HCT116 (cell line): Measurements from ENCODE around the gene SPTB. TPM values are rescaled to one million over a fixed set of nuclear protein-coding genes. Genes with fewer than 3 reads are reported as not detected.

Experiments
- ATAC-seq: fragments of 200-7000 bp; cut with Tn5 transposase; 2 replicates; pipeline ENCODE4 v1.9.1; 2020; ENCODE audit warnings: mild to moderate bottlenecking, moderate library complexity
- Bru-seq: library from RNA; stranded (reverse); fragments of 400-500 nt; gene quantifications from one replicate; lab custom pipeline; 2021; lab: Mats Ljungman, UMichigan
- BruChase-seq, 2 experiments: library from RNA; stranded (reverse); fragments of 400-500 nt; gene quantifications; one replicate each; lab custom pipeline; 2021; lab: Mats Ljungman, UMichigan
- BruUV-seq: library from RNA; stranded (reverse); fragments of 400-500 nt; replicated peaks from 2 replicates; lab custom pipeline; 2021; lab: Mats Ljungman, UMichigan
- CTCF ChIA-PET: fragments of 300-600 bp; sonication (Branson Sonifier 250); formaldehyde crosslinking; loops from one replicate; lab custom pipeline; 2021; ENCODE audit warnings: antibody characterized with exemption; lab: Charles Lee
- POLR2A ChIA-PET: fragments of 300-600, 350-600 bp; sonication (Branson Sonifier 250); formaldehyde crosslinking; loops from one replicate; lab custom pipeline; 2021; ENCODE audit warnings: antibody characterized with exemption; lab: Charles Lee
- RAD21 ChIA-PET, 2 experiments: fragments of 300-600 bp; sonication (Branson Sonifier 250); formaldehyde crosslinking; loops; one replicate each; lab custom pipeline; 2023; ENCODE audit warnings: low total read pairs in 2 of 2; ENCODE audit not compliant: uncharacterized antibody in 2 of 2, unreplicated experiment in 2 of 2, low non-redundant PET in 1 of 2; lab: Charles Lee
- DNase-seq: peaks from one replicate; pipeline ENCODE4 v3.0.0-alpha.2; 2010; ENCODE audit warnings: low read depth, low spot score
- H2AFZ ChIP-seq: fragments of 200-600 bp; shearing (Covaris generic), sonication (generic); 2 replicates; pipeline ENCODE4 v1.6.1; 2017; ENCODE audit warnings: low read depth, mixed run types, mixed read lengths, antibody characterized with exemption, low read length; ENCODE audit not compliant: poor library complexity, severe bottlenecking
- H3K27ac ChIP-seq: 2 replicates; pipeline ENCODE4 v1.5.1; 2012; ENCODE audit warnings: low read depth, low read length
- H3K27me3 ChIP-seq: fragments of 200-600 bp; sonication (generic); 2 replicates; pipeline ENCODE4 v1.6.1; 2016; ENCODE audit warnings: mixed run types, low read length, mixed read lengths; ENCODE audit not compliant: insufficient read depth
- H3K36me3 ChIP-seq, 2 experiments: fragments of 200-500 bp in 1 of 2; fragments of 200-600 bp in 1 of 2; sonication (Bioruptor generic) in 1 of 2; sonication (generic) in 1 of 2; 2 replicates each; pipeline versions ENCODE4 v1.5.1 to v1.6.1; 2014 to 2016; ENCODE audit warnings: low read length in 2 of 2, inconsistent platforms in 1 of 2, mixed read lengths in 1 of 2, mixed run types in 1 of 2; ENCODE audit not compliant: insufficient read depth in 2 of 2, control insufficient read depth in 1 of 2
- H3K4me1 ChIP-seq, 2 experiments: fragments of 200-600 bp in 1 of 2; sonication (generic) in 1 of 2; 2 replicates each; pipeline versions ENCODE4 v1.5.1 to v1.6.1; 2012 to 2017; ENCODE audit warnings: low read length in 2 of 2, inconsistent platforms in 1 of 2, mild to moderate bottlenecking in 1 of 2, mixed read lengths in 1 of 2, mixed run types in 1 of 2, moderate library complexity in 1 of 2; ENCODE audit not compliant: insufficient read depth in 2 of 2, control insufficient read depth in 1 of 2
- H3K4me2 ChIP-seq: fragments of 200-600 bp; sonication (generic); 2 replicates; pipeline ENCODE4 v1.6.1; 2017; ENCODE audit warnings: mixed run types, low read length, mixed read lengths
- H3K4me3 ChIP-seq, 2 experiments: fragments of 200-600 bp in 1 of 2; sonication (generic) in 1 of 2; replicated peaks in 1 of 2; 2 replicates each; pipeline ENCODE4 v1.5.1; 2011 to 2016; ENCODE audit warnings: low read length in 2 of 2, control low read depth in 1 of 2, low read depth in 1 of 2, mild to moderate bottlenecking in 1 of 2, mixed read lengths in 1 of 2, mixed run types in 1 of 2
- H3K79me2 ChIP-seq: fragments of 200-600 bp; sonication (generic); 2 replicates; pipeline ENCODE4 v1.6.1; 2017; ENCODE audit warnings: mild to moderate bottlenecking, mixed run types, low read length, moderate library complexity, mixed read lengths; ENCODE audit not compliant: insufficient read depth
- H3K9ac ChIP-seq: fragments of 200-600 bp; sonication (generic); 2 replicates; pipeline ENCODE4 v1.6.1; 2016; ENCODE audit warnings: low read length, mixed read lengths
- H3K9me2 ChIP-seq: fragments of 200-600 bp; sonication (generic), shearing (Covaris generic); 2 replicates; pipeline ENCODE4 v1.6.1; 2017; ENCODE audit warnings: mixed run types, mild to moderate bottlenecking, moderate library complexity; ENCODE audit not compliant: insufficient read depth
- H3K9me3 ChIP-seq, 2 experiments: fragments of 200-500 bp in 1 of 2; fragments of 200-600 bp in 1 of 2; sonication (Bioruptor generic) in 1 of 2; sonication (generic) in 1 of 2; 2 replicates each; pipeline ENCODE4 v1.6.1; 2014 to 2017; ENCODE audit warnings: low read length in 2 of 2, mixed read lengths in 2 of 2, inconsistent platforms in 1 of 2, low read depth in 1 of 2, mild to moderate bottlenecking in 1 of 2, mixed run types in 1 of 2, moderate library complexity in 1 of 2; ENCODE audit not compliant: control insufficient read depth in 1 of 2, insufficient read depth in 1 of 2
- H4K20me1 ChIP-seq: fragments of 200-600 bp; sonication (generic), shearing (Covaris generic); 2 replicates; pipeline ENCODE4 v1.6.1; 2017; ENCODE audit warnings: mixed run types, mild to moderate bottlenecking, moderate library complexity; ENCODE audit not compliant: insufficient read depth
- CBX3 ChIP-seq: IDR thresholded peaks from 2 replicates; pipeline ENCODE4 v1.6.1; 2012; ENCODE audit warnings: low read depth
- EGR1 ChIP-seq: IDR thresholded peaks from 2 replicates; pipeline ENCODE4 v1.6.1; 2012; ENCODE audit warnings: low read depth
- POLR2AphosphoS5 ChIP-seq: IDR thresholded peaks from 2 replicates; pipeline ENCODE4 v1.6.1; 2011; ENCODE audit warnings: mild to moderate bottlenecking, low read depth, low read length, moderate library complexity
- SIN3A ChIP-seq: IDR thresholded peaks from 2 replicates; pipeline ENCODE4 v1.6.1; 2012; ENCODE audit warnings: low read depth
- SP1 ChIP-seq: IDR thresholded peaks from 2 replicates; pipeline ENCODE4 v1.6.1; 2012; ENCODE audit warnings: low read depth
- intact Hi-C: fragments of 100-400 bp; cut with micrococcal nuclease; formaldehyde crosslinking; loops from 2 replicates; pipeline ENCODE4 v1.10.0; 2022
- long read RNA-seq: library from polyadenylated mRNA; unstranded; transcript quantifications from one replicate; pipeline ENCODE4 v2.0.0, GENCODE V29; 2021; ENCODE audit not compliant: unreplicated experiment
- polyA plus RNA-seq: library from polyadenylated mRNA; unstranded; fragments of >200 nt; gene quantifications from 2 replicates; pipeline ENCODE4 v1.2.1, GENCODE V29; 2012; ENCODE audit warnings: missing spikeins
- total RNA-seq: library from RNA; stranded (reverse); gene quantifications from one replicate; pipeline ENCODE4 v1.2.1, GENCODE V29; 2021; ENCODE audit not compliant: unreplicated experiment

SPTB gene
- total RNA-seq (4.2 TPM), Bru-seq, nascent RNA (percentile 37 among the genes with signal in this experiment), BruChase-seq, experiment 1, labeled RNA remaining after a 6-hour chase (percentile 37 among the genes with signal in this experiment), BruChase-seq, experiment 2, labeled RNA remaining after a 2-hour chase (percentile 38 among the genes with signal in this experiment)
- polyA plus RNA-seq, result 4.2 TPM in 2 replicates
- long read RNA-seq, partial matches to known transcripts, result 2 of 4 reads
- long read RNA-seq, other reads (novel, unspliced or antisense), result 2 of 4 reads

DNA sequence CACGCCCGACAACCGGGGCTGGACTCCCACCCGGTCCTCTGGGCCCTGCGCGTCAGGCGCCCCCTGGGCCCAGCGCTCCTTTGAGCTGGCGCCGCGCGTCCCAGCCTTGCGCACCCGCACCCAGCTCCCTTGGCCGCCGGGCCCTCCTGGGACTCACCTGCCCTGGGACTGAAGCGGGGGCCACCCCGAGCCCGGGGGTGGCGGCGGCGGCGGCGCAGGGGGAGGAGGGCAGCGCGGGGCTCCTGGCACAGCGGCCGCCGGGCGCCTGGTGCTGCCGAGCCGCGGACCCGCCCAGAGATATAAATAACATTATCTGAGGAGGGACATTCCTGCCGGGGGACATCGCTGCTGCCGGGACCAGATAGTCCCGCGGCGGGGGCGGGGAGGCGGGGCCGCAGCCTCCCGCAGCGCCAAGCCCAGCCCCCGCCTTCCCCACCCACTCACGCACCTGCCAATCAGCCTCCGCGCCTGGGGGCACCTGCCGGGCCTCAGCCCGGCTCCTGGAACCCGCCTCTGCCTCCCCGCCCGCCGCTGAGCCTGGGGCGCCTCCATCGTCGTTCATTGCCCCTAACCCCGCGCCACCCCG lies at the start of gene SPTB:
Gene SPTB, minus strand, starts transcription at position 273 of the 586 bp plus-strand sequence. CDS start 56,813 bp downstream, outside the sequence.
- Histone ChIP-seq H3K36me3 (no peaks in the 10 kb centered on the region), H3K79me2 (no peaks in the 10 kb centered on the region), H3K9me2 (no peaks in the 10 kb centered on the region), H3K4me2 (peak within 1 kb of the TSS; percentile 88), H3K27me3 (no peaks in the 10 kb centered on the region), H3K4me1 (peaks cover 7 to 16% of the 10 kb centered on the region in 2 experiments; a peak in 3 of 4 replicates), H3K9me3 (no peaks in the 10 kb centered on the region), H2AFZ (peak within 1 kb of the TSS; percentile 77), H4K20me1 (no peaks in the 10 kb centered on the region), H3K9ac (peak within 1 kb of the TSS; percentile 47), H3K4me3 (peak within 1 kb of the TSS; percentile 55 to 59), H3K27ac (0 out of 2 replicates have a peak within 1 kb of the TSS, but pooled peaks have one; percentile 24)
- ChIA-PET POLR2A (interaction anchor here (1.4 kb wide), 1 partner anchor 11 kb away, joined by 5 read pairs; no protein-coding TSS in a partner anchor), CTCF (interaction anchor here (0.7 to 5.2 kb wide), 6 partner anchors 11 to 80 kb away, joined by 3 to 37 read pairs (median 8); no protein-coding TSS in a partner anchor), RAD21 (interaction anchor here in 1 of 2 experiments (0.7 kb wide), 2 partner anchors 96 to 375 kb away, joined by 3 to 4 read pairs; partner anchors contain the start of gene ZBTB1)
- DNase-seq (no peak), ATAC-seq (peak; percentile 83)
- intact Hi-C loops, result no loop called here
- BruUV-seq, result no TSS peak
- TF ChIP-seq EGR1 (peak; percentile 90), SIN3A (no peak)

DNA sequence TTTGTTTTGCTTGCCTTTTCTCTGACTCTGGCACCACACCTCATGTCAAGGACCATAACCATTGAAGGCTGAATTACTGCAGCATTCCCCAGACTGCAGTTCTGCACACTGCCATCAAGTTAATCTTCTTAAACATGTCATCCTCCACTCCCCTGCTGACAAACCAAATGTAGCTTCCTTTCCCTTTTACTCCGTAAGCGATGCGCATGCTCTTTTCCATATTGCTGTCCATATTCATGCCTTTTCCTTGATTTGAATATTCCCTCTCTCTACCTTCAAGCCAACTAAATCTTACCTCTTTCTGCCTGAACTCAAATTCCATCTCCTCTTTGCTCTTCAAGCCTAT lies 49.3 kb upstream of the SPTB start:
- Histone ChIP-seq H3K4me1 (no peaks in the 10 kb centered on the region), H3K36me3 (peaks cover 12 to 50% of the 10 kb centered on the region in 2 experiments; a peak in 3 of 4 replicates), H3K9me2 (no peaks in the 10 kb centered on the region), H4K20me1 (no peaks in the 10 kb centered on the region), H3K9ac (no peak overlapping the region), H3K4me2 (no peak overlapping the region), H3K79me2 (peaks cover 28% of the 10 kb centered on the region), H3K4me3 (no peak overlapping the region), H3K9me3 (no peaks in the 10 kb centered on the region), H2AFZ (no peak overlapping the region), H3K27me3 (no peaks in the 10 kb centered on the region), H3K27ac (no peak overlapping the region)
- ChIA-PET RAD21 (no interaction called here), POLR2A (no interaction called here), CTCF (no interaction called here)
- ATAC-seq (no peak), DNase-seq (no peak)
- intact Hi-C loops, result no loop called here
- TF ChIP-seq CBX3 (no peak), POLR2AphosphoS5 (no peak), SP1 (no peak)
- BruUV-seq, result no TSS peak
